CD4-positive, alpha-beta T cell treated with Interleukin-10 for 1 hour (primary cell): ENCODE data around the gene CNIH1.

ENCODE experiments used
- DNase-seq: peaks from one replicate; pipeline ENCODE4 v3.0.0-alpha.2; 2020

The CNIH1 gene

GRCh38 chr14:54377501-54377900 is 63.7 kb downstream of the CNIH1 start:
- no peak for DNase-seq

GRCh38 chr14:54374117-54374884 is 66.9 kb downstream of the CNIH1 start:
- DNase-seq, result no peak
